ENCODE results near the gene NLRP14.
A peak's percentile ranks its signal among the peaks of the same experiment; 100 is the strongest.

Gene NLRP14

DNA sequence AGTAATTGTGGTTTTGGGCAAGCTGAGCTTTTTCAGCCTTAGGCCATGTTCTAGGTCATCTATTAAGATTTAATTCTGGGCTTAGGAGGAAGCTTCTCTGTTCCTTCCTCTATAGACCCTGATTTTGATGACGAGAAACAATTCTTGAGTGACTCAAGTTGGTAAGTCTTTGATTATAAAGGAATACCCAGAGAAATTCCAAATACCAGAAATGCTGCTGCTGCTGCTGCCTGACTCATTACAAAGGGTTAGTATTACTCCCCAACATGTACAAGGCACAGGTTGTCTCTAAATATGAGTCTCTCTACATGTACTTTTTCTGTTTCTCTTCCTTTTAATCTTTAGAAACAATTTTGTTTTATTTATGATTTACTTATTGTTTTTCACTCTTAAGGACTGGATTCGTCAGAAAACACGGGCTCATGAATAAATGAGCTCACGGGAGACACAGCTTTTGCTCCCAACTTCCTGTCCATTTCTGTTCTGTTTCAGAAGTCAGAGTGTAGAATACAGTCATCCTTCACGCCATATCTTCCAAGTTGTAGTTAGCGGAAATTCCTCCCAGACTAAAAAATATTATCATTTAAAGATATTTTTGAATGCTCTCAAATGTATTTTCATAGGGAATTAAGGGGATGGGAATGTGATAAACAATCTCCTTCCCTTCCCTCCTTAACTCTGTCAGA lies 36.7 kb downstream of the NLRP14 start:
- no peak for DNase-seq

- DNase-seq, result no peak
Measured at GRCh38 chr11:7057641-7058040, 37.4 kb downstream of the NLRP14 start.

GRCh38 chr11:7060868-7061267 lies 40.6 kb downstream of the NLRP14 start:
- no peak for DNase-seq

DNA sequence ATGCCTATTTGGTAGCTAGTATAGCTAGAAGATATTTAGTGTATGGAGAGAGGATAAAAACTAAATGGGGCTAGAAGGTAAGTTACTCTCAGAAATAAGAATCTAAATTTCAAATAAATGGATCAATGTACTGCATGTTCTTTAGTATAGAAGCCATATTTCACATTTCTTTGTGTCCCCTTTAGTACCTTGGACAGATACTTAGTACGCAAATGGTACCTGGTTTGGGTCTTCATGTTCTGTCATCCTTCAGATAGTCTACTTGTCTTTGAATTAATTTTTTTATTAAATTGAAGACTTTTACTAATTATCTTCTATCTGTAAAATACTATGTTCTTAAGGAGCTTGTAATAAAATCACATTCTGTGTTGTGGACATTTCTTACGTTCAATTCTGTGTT lies 42.3 kb downstream of the NLRP14 start:
- no peak for DNase-seq

DNA sequence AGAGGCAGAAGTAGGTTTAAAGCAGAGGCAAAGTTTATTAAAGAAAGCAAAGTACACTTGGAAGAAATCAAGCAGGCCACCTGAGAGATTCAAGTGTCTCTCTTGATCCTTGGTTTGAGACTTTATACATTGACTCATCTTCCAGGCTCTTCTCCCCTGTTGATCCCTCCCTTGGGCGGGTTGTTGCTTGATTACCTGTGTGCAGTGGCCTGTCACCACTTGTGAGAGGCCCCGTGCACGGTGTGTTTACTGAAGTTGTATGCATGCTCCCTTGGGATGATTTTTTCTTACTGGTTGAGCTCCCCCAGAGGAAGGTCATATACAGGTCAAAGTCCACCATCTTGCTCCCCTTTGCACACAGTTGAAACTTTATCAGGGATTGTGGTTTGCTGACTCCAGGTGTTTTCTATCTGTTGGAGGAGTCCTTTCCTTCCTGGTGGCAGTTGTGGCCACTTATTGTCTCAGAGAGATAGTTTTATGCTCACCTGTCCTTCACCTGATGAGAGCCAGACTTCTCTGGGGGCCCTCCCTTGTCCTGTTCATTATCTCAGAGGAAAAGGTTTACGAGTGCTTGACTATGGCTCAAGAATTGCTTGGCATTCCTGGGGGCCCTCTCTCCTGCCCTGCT lies 52.2 kb downstream of the NLRP14 start:
- DNase-seq, result no peak

DNA sequence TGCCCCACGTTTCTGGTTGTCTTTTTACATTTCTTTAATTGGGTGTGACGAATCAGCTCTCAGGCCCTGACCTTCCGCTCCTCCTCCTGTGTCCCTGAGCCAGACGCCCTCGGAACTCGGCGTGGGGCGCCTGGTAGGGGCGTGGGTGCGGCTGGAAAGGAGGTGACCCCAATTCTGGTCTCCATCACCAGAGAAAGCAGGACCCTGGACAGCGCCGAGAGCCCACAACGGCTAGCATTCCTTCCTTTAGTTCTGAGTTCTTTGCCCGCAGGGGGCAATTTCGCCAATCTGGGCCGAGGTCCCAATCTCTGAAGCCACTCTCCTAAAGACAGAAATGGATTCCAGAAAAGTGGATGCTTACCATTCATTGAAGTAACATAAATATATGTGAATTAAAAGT lies 56.8 kb downstream of the NLRP14 start:
- no peak for DNase-seq

- no peak for DNase-seq
Measured at GRCh38 chr11:7079545-7080135, 59.4 kb downstream of the NLRP14 start.

DNA sequence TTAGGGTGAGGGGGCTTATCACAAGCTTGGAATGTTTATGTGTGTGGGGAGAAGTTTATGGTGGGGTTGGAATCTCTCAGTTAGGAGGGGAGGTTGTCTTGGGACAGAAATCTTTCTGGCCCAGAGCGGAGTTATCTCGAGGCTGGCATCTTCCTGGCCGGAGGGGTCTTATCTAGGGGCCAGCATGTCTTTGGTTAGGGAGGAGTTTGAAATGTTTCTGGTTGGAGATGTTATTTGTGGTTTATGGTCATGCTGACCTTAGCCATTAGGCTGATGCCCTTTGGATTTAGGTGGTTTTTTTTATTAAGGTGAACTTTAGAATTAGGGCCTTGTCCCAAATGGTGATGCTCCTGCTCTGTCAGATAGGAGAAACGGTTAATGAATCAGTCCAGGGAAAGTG lies 60.6 kb downstream of the NLRP14 start:
- DNase-seq, result no peak

DNA sequence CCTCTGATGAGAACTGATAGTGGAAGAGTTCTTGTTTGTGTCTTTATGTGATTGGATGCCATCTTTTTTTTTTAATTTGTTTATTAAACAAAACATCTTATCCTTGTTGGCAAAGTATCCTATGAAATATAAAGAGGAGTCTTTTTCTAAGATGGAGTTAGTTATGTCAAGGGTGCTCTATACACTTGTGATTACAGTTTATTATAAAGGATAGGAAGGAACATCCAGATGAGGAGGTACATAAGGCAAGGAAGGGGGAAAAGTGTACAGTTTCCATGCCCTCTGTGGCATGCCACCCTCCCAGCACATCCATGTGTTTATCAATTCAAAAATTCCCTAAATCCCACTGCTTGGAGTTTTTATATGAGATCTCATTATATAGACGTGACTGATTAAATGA lies 61.2 kb downstream of the NLRP14 start:
- DNase-seq, result no peak

GRCh38 chr11:7088921-7089320 lies 68.6 kb downstream of the NLRP14 start, which contains the start of gene RBMXL2:
RBMXL2 (plus strand) TSS chr11:7088998; CDS start chr11:7089121, 123 bp downstream.
- no peak for DNase-seq

DNA sequence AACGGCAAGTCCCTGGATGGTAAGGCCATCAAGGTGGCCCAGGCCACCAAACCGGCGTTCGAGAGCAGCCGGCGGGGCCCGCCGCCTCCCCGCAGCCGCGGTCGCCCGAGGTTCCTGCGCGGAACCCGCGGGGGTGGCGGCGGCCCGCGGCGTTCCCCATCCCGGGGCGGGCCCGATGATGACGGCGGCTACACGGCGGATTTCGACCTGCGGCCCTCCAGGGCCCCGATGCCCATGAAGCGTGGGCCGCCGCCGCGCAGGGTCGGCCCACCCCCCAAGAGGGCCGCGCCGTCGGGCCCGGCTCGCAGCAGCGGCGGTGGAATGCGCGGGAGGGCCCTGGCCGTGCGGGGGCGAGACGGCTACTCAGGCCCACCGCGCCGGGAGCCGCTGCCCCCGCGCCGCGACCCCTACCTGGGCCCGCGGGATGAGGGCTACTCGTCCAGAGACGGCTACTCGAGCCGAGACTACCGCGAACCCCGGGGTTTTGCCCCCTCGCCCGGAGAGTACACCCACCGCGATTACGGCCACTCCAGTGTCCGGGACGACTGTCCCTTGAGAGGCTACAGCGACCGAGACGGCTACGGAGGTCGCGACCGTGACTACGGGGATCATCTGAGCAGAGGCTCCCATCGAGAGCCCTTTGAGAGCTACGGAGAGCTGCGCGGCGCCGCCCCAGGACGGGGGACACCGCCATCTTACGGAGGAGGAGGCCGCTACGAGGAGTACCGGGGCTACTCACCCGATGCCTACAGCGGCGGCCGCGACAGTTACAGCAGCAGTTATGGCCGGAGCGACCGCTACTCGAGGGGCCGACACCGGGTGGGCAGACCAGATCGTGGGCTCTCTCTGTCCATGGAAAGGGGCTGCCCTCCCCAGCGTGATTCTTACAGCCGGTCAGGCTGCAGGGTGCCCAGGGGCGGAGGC lies 69.3 kb downstream of the NLRP14 start:
- no peak for DNase-seq

GRCh38 chr11:7098235-7098832 lies 78.1 kb downstream of the NLRP14 start:
- DNase-seq, result peak; percentile 7

- DNase-seq, result no peak
Measured at GRCh38 chr11:7115780-7116179, 95.5 kb downstream of the NLRP14 start.

GRCh38 chr11:7116370-7116769 lies 96.1 kb downstream of the NLRP14 start:
- DNase-seq, result no peak

Data from GDM1 (cell line).